Breast epithelium (tissue), 4 donors: ENCODE data around the gene TBXAS1. TPM values are rescaled to one million over a fixed set of nuclear protein-coding genes. Genes with fewer than 3 reads are reported as not detected.
"Not testable (repeated sequence)": the region's sequence is repeated elsewhere in the genome, so short reads cannot be mapped to it uniquely, and the experiment has no call there.

Experiments used
- DNase-seq, 2 donors: peaks; one replicate each; pipeline ENCODE4 v3.0.0-alpha.2; 2019; ENCODE audit warnings: low spot score in 2 of 2
- H3K27ac ChIP-seq, 2 donors: fragments of 200-600 bp; sonication (generic) in 1 of 2; one replicate each; pipeline ENCODE4 v1.5.1; 2016 to 2019; ENCODE audit warnings: mild to moderate bottlenecking in 1 of 2
- H3K27me3 ChIP-seq, 2 donors: fragments of 200-600 bp; sonication (generic) in 1 of 2; one replicate each; pipeline versions ENCODE4 v1.5.1 to v1.6.0; 2017 to 2019; ENCODE audit warnings: control low read depth in 1 of 2, mild to moderate bottlenecking in 1 of 2
- H3K36me3 ChIP-seq: fragments of 200-600 bp; one replicate; pipeline ENCODE4 v1.5.1; 2019
- H3K4me1 ChIP-seq, 2 donors: fragments of 200-600 bp; sonication (generic); one replicate each; pipeline ENCODE4 v1.5.1; 2016 to 2019; ENCODE audit warnings: control low read depth in 1 of 2
- H3K4me3 ChIP-seq, 3 donors: fragments of 200-600 bp; sonication (generic); 1 replicate in 2 of 3; 2 replicates in 1 of 3; pipeline ENCODE4 v1.5.1; 2016 to 2019; ENCODE audit warnings: mild to moderate bottlenecking in 3 of 3, moderate library complexity in 2 of 3
- H3K9me3 ChIP-seq, 2 donors: fragments of 200-600 bp; sonication (generic) in 1 of 2; one replicate each; pipeline ENCODE4 v1.5.1; 2016 to 2019; ENCODE audit warnings: control low read depth in 1 of 2
- POLR2A ChIP-seq: fragments of 450-650 bp; IDR thresholded peaks from one replicate; pipeline ENCODE4 v1.6.1; 2016; ENCODE audit warnings: antibody characterized with exemption, mild to moderate bottlenecking, moderate library complexity
- POLR2AphosphoS5 ChIP-seq, 3 donors: sonication (generic); formaldehyde crosslinking; IDR thresholded peaks; one replicate each; pipeline ENCODE4 v1.6.1; 2017; ENCODE audit warnings: antibody characterized with exemption in 3 of 3
- intact Hi-C: fragments of 100-400 bp; cut with DNase I; formaldehyde crosslinking; loops from one replicate; pipeline ENCODE4 v1.15.1; 2023; ENCODE audit warnings: low total_unique reads
- total RNA-seq, 3 donors: library from RNA; depleted of rRNA; stranded (reverse); fragments of >200 nt; gene quantifications; one replicate each; pipeline ENCODE4 v1.1.0, GENCODE V29; 2016
- TF ChIP-seq, protein P1 (sequence below), 3 donors: fragments of 450-650 bp; IDR thresholded peaks; one replicate each; pipeline ENCODE4 v1.5.1; 2016 to 2017; ENCODE audit warnings: antibody characterized with exemption in 3 of 3, mild to moderate bottlenecking in 3 of 3, moderate library complexity in 3 of 3

TBXAS1 gene
- total RNA-seq, 3 donors from 2014 or later = 17.7 to 59.8 (median 17.9) TPM

DNA sequence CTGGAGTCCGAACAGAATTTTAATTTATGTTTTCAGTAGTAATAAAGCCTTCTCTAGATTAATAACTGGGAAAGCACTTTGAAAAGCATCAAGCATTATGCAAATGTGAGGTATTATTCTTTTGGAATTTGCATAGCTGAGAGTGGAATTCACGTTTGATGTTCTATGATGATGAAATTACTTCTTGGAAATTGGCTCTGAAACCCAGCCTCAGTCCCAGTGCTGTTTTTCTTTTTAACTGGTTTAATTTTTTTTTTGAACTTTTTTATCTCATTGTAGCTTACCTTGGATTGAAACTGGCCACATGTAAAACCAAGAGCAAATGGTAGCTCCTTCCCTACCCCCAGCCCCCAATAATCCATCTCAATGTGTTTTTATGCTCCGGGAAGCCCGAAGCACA is 1.2 kb downstream of the TBXAS1 start:
- H3K36me3 ChIP-seq = no peaks in the 10 kb centered on the region
- intact Hi-C loops = no loop called here
- H3K27ac ChIP-seq = no peak overlapping the region
- H3K9me3 ChIP-seq = peaks cover 0 to 4% of the 10 kb centered on the region in 2 donors
- no peak for DNase-seq
- peak overlapping the region in 2 of 3 donors; percentile 3 to 28 for H3K4me3 ChIP-seq
- TF ChIP-seq, protein P1, sequence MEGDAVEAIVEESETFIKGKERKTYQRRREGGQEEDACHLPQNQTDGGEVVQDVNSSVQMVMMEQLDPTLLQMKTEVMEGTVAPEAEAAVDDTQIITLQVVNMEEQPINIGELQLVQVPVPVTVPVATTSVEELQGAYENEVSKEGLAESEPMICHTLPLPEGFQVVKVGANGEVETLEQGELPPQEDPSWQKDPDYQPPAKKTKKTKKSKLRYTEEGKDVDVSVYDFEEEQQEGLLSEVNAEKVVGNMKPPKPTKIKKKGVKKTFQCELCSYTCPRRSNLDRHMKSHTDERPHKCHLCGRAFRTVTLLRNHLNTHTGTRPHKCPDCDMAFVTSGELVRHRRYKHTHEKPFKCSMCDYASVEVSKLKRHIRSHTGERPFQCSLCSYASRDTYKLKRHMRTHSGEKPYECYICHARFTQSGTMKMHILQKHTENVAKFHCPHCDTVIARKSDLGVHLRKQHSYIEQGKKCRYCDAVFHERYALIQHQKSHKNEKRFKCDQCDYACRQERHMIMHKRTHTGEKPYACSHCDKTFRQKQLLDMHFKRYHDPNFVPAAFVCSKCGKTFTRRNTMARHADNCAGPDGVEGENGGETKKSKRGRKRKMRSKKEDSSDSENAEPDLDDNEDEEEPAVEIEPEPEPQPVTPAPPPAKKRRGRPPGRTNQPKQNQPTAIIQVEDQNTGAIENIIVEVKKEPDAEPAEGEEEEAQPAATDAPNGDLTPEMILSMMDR (IDR thresholded peaks at IDR 0.05) = no peak
- TF ChIP-seq POLR2AphosphoS5 (IDR thresholded peaks at IDR 0.05) (no peak), POLR2A (no peak)
- H3K4me1 ChIP-seq = no peaks in the 10 kb centered on the region
- H3K27me3 ChIP-seq = no peaks in the 10 kb centered on the region

DNA sequence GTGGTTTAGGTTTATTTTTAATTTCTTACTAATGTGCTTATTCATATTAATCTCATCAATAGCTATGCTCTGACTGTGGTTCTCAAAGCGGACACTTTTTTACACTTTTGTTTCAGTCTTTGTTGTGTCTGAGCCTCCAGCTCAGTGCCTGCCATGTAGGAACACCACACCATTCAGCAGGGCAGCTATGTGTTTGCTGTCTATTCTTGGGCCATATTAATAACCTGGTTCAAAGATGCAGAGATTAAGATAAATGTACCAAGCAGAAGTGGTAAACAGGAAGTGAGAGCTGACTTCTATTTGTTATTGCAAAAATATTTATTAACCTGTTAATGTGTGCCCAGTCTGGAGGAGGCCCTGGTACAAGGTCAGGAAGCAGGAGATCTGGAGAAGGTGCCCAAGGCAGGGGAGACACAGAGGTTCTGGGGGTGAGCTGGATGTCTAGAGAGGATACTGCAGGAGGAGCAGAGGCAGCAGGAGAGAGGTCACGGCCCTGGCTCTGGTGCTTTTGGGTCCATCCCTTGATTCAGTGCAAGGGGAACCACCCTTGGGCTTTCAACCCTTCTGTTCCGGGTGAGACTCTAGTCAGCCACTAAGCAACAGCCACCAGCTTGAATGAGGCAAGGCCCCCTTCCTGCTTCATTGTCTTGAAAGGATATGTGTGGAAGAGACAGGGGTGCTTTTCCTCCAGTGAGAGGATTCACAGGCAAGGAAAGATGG is 1.9 kb downstream of the TBXAS1 start:
- Histone ChIP-seq H3K4me1 (no peaks in the 10 kb centered on the region), H3K36me3 (no peaks in the 10 kb centered on the region), H3K9me3 (peaks cover 0 to 4% of the 10 kb centered on the region in 2 donors), H3K4me3 (peak overlapping the region in 2 of 3 donors; percentile 3 to 28), H3K27ac (no peak overlapping the region), H3K27me3 (no peaks in the 10 kb centered on the region)
- intact Hi-C loops = no loop called here
- no peak for DNase-seq
- no peak for TF ChIP-seq POLR2AphosphoS5 (IDR thresholded peaks at IDR 0.05)

DNA sequence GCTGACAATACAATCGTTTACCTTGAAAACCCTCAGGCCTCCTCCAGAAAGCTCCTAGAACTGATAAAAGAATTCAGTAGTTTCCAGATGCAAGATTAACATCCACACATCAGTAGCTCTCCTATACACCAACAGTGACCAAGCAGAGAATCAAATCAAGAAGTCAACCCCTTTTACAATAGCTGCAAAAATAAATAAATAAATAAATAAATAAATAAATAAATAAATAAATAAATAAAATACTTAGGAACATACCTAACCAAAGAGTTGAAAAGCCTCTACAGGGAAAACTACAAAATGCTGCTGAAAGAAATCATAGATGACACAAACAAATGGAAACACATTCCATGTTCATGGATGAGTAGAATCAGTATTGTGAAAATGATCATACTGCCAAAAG is 6.8 kb downstream of the TBXAS1 start:
- DNase-seq, H3K36me3 ChIP-seq, H3K27me3 ChIP-seq, H3K27ac ChIP-seq, H3K9me3 ChIP-seq, intact Hi-C loops, H3K4me1 ChIP-seq, H3K4me3 ChIP-seq: not testable (repeated sequence)

DNA sequence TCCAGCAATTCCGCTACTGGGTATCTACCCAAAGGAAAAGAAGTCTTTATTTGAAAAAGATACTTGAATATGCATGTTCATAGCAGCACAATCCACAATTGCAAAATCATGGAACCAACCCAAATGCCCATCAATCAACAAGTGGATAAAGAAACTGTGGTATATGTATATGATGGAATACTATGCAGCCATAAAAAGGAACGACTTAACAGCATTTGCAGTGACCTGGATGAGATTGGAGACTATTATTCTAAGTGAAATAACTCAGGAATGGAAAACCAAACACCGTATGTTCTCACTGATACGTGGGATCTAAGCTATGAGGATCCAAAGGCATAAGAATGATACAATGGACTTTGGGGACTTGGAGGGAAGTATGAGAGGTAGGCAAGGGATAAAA is 8.2 kb downstream of the TBXAS1 start:
- H3K4me3 ChIP-seq, H3K9me3 ChIP-seq, H3K36me3 ChIP-seq, DNase-seq, H3K4me1 ChIP-seq, H3K27ac ChIP-seq, intact Hi-C loops, H3K27me3 ChIP-seq: not testable (repeated sequence)

DNA sequence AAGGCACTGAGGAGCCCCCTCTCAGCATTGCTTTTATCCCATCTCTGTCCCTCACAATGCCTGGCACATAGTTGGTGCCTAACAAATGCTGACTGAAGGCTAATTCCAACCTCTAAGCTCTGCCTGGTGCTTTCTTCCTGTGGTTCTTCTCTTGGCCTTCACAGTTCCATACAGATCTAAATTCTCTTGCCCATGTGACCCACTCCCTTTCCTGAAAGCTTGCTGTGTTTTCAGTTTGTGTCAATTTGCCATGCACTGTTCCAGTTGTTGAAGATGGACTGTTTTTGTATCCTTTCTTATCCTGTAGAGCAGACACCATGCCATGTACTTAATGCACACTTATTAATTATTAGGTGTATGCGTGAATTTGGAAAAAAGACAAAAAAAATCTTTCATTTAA is 9.2 kb downstream of the TBXAS1 start:
- DNase-seq = no peak
- Histone ChIP-seq H3K27ac (no peak overlapping the region), H3K9me3 (peaks cover 0 to 4% of the 10 kb centered on the region in 2 donors), H3K4me1 (no peaks in the 10 kb centered on the region), H3K4me3 (no peak overlapping the region), H3K36me3 (no peaks in the 10 kb centered on the region), H3K27me3 (no peaks in the 10 kb centered on the region)
- TF ChIP-seq POLR2AphosphoS5 (IDR thresholded peaks at IDR 0.05) (no peak), POLR2A (no peak)
- TF ChIP-seq, protein P1 (IDR thresholded peaks at IDR 0.05) = no peak
- intact Hi-C loops = no loop called here

DNA sequence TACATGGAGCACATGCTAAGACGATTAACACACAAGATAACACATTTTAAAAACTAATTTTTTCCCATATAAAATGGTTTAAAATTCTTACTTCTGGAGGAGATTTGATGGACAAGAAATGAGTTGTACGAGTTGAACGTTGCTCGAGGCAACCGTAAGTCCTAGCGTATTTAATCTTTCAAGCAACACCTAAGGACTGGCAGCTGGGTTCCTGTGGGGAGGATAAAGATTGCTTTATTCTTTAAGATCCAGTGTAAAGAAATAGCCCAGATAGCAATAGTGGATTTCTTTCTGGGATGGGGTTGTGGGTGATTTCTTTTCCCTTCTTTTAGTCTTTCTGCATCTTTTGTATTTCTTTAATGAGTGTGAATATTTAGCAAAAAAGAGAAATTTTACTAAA is 9.8 kb downstream of the TBXAS1 start:
- no peak overlapping the region for H3K4me3 ChIP-seq
- no peak overlapping the region for H3K27ac ChIP-seq
- no peaks in the 10 kb centered on the region for H3K36me3 ChIP-seq
- no peak for TF ChIP-seq POLR2AphosphoS5 (IDR thresholded peaks at IDR 0.05)
- DNase-seq = no peak
- H3K9me3 ChIP-seq = peaks cover 0 to 4% of the 10 kb centered on the region in 2 donors
- intact Hi-C loops = no loop called here
- H3K27me3 ChIP-seq = no peaks in the 10 kb centered on the region
- no peaks in the 10 kb centered on the region for H3K4me1 ChIP-seq

DNA sequence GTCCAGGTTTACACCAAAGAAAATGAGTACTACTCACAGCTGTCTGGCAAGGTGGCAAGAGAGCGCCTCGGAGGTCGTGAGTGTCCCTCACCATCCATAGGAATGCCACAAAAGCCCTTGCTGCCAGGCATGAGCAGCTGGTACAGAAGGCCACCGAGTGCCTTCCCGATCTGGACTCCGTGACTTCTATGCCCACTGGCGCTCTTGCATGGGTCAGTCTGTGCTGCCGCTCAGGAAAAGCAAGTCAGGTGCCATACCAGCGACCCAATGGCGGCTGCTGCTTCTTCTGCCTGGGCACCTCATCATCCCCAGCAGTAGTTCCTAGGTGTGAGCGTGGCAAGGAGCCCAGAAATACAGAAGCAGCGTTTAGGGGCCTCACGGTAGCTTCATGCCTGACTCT is 11.7 kb downstream of the TBXAS1 start:
- TF ChIP-seq POLR2AphosphoS5 (IDR thresholded peaks at IDR 0.05) (no peak), POLR2A (no peak)
- TF ChIP-seq, protein P1 (IDR thresholded peaks at IDR 0.05) = no peak
- Histone ChIP-seq H3K4me3 (no peak overlapping the region), H3K9me3 (no peaks in the 10 kb centered on the region), H3K27ac (no peak overlapping the region), H3K4me1 (no peaks in the 10 kb centered on the region), H3K36me3 (no peaks in the 10 kb centered on the region), H3K27me3 (no peaks in the 10 kb centered on the region)
- intact Hi-C loops = loop anchor here (5.0 kb wide), 1 partner anchor 272 kb away; no protein-coding TSS in a partner anchor
- no peak for DNase-seq
